A549 (cell line): ENCODE data around the gene STIM1. TPM values are rescaled to one million over a fixed set of nuclear protein-coding genes. Genes with fewer than 3 reads are reported as not detected.

Source experiments
- ATAC-seq, 2 experiments: fragments of 200-7000 bp in 1 of 2; fragments of >200 bp in 1 of 2; cut with Nextera tagmentation in 1 of 2; cut with Tn5 transposase in 1 of 2; 3 replicates each; pipeline versions ENCODE4 v1.8.0 to v1.9.1; 2018 to 2020; ENCODE audit warnings: mild to moderate bottlenecking in 1 of 2, moderate library complexity in 1 of 2
- CTCF ChIA-PET: fragments of 300-600 bp; sonication (Branson Sonifier 250); formaldehyde crosslinking; extraction: SDS; loops from one replicate; lab custom pipeline; 2021; ENCODE audit warnings: antibody characterized with exemption, inconsistent platforms; lab: Yijun Ruan, JAX
- POLR2A ChIA-PET: fragments of 350-600 bp; formaldehyde crosslinking; extraction: SDS; loops from one replicate; lab custom pipeline; 2021; ENCODE audit warnings: antibody characterized with exemption, inconsistent platforms; lab: Yijun Ruan, JAX
- DNase-seq, 2 experiments: peaks; one replicate each; pipeline versions ENCODE4 v3.0.0 to v3.0.0-alpha.2; 2011 to 2016; ENCODE audit warnings: low read depth in 1 of 2, low spot score in 1 of 2
- FAIRE-seq: peaks from 2 replicates; lab custom pipeline; 2011; peaks lifted over from hg19 to GRCh38; lab: Jason Lieb, UNC
- H3K27ac ChIP-seq, 2 experiments: fragments of >200 bp; sonication (Bioruptor Twin); formaldehyde crosslinking; 3 replicates each; pipeline ENCODE4 v1.5.1; 2016 to 2017
- H3K4me1 ChIP-seq: fragments of >200 bp; sonication (Bioruptor Twin); formaldehyde crosslinking; 3 replicates; pipeline ENCODE4 v1.6.1; 2016
- H3K4me2 ChIP-seq: fragments of >200 bp; sonication (Bioruptor Twin); formaldehyde crosslinking; 3 replicates; pipeline ENCODE4 v1.6.1; 2016
- H3K4me3 ChIP-seq: fragments of >200 bp; sonication (Bioruptor Twin); formaldehyde crosslinking; 3 replicates; pipeline ENCODE4 v1.5.1; 2016
- H3K9me3 ChIP-seq: fragments of >200 bp; sonication (Bioruptor Twin); formaldehyde crosslinking; 3 replicates; pipeline ENCODE4 v1.6.1; 2016
- BHLHE40 ChIP-seq: IDR thresholded peaks from 2 replicates; pipeline ENCODE4 v1.6.1; 2012; ENCODE audit warnings: low read depth, low read length, inconsistent platforms
- CBX8 ChIP-seq: fragments of 200-600 bp; sonication (generic); IDR thresholded peaks from 2 replicates; pipeline ENCODE4 v1.6.1; 2016
- CEBPB ChIP-seq, 2 experiments: fragments of >200 bp in 1 of 2; sonication (Bioruptor Twin) in 1 of 2; formaldehyde crosslinking in 1 of 2; IDR thresholded peaks; 2 replicates each; pipeline ENCODE4 v1.6.1; 2012 to 2016
- CHD2 ChIP-seq: fragments of 150-350 bp; IDR thresholded peaks from 2 replicates; pipeline ENCODE4 v1.6.1; 2014; ENCODE audit warnings: low read length; ENCODE audit not compliant: partially characterized antibody
- ESRRA ChIP-seq: fragments of 150-350 bp; IDR thresholded peaks from 2 replicates; pipeline ENCODE4 v1.6.1; 2014; ENCODE audit warnings: mild to moderate bottlenecking, low read length, borderline replicate concordance
- FOSB ChIP-seq: fragments of 250-450 bp; sonication (Bioruptor Pico); IDR thresholded peaks from 2 replicates; pipeline ENCODE4 v1.5.0; 2020; ENCODE audit warnings: mild to moderate bottlenecking, moderate library complexity
- HEYL ChIP-seq: fragments of 250-450 bp; sonication (Bioruptor Pico); IDR thresholded peaks from 2 replicates; pipeline ENCODE4 v1.8.0; 2021; ENCODE audit warnings: mild to moderate bottlenecking, moderate library complexity
- HOXA7 ChIP-seq: fragments of 250-450 bp; sonication (Bioruptor Pico); IDR thresholded peaks from 2 replicates; pipeline ENCODE4 v1.5.0; 2020; ENCODE audit warnings: mild to moderate bottlenecking, moderate library complexity
- HOXB13 ChIP-seq: fragments of 250-450 bp; sonication (Bioruptor Pico); IDR thresholded peaks from 2 replicates; pipeline ENCODE4 v1.5.0; 2020; ENCODE audit warnings: low read depth, mild to moderate bottlenecking, moderate library complexity
- JUN ChIP-seq, 2 experiments: fragments of >200 bp; sonication (Bioruptor Twin); formaldehyde crosslinking; IDR thresholded peaks; 2 replicates in 1 of 2; 3 replicates in 1 of 2; pipeline ENCODE4 v1.6.1; 2016 to 2017
- JUNB ChIP-seq: fragments of >200 bp; sonication (Bioruptor Twin); formaldehyde crosslinking; IDR thresholded peaks from 2 replicates; pipeline ENCODE4 v1.6.1; 2016
- MAFK ChIP-seq: fragments of 450-650 bp; IDR thresholded peaks from 2 replicates; pipeline ENCODE4 v1.6.1; 2014; ENCODE audit not compliant: partially characterized antibody
- MAZ ChIP-seq: fragments of 150-350 bp; IDR thresholded peaks from 2 replicates; pipeline ENCODE4 v1.6.1; 2014; ENCODE audit warnings: antibody characterized with exemption, low read depth, low read length, borderline replicate concordance
- NR3C1 ChIP-seq: fragments of >200 bp; sonication (Bioruptor Twin); formaldehyde crosslinking; IDR thresholded peaks from 3 replicates; pipeline ENCODE4 v1.6.1; 2017
- POLR2AphosphoS2 ChIP-seq: conservative IDR thresholded peaks from 2 replicates; pipeline ENCODE4 v1.6.1; 2012; ENCODE audit warnings: low read length, improper control_type of control experiment, inconsistent platforms
- RAD21 ChIP-seq, 2 experiments: fragments of >200 bp in 1 of 2; sonication (Bioruptor Twin) in 1 of 2; formaldehyde crosslinking in 1 of 2; IDR thresholded peaks in 1 of 2; conservative IDR thresholded peaks in 1 of 2; 2 replicates in 1 of 2; 3 replicates in 1 of 2; pipeline ENCODE4 v1.6.1; 2012 to 2018; ENCODE audit warnings: inconsistent platforms in 1 of 2
- SREBF2 ChIP-seq: fragments of 450-650 bp; IDR thresholded peaks from 2 replicates; pipeline ENCODE4 v1.6.1; 2014; ENCODE audit warnings: mild to moderate bottlenecking, moderate library complexity
- ZFP36 ChIP-seq: fragments of 450-650 bp; IDR thresholded peaks from 2 replicates; pipeline ENCODE4 v1.6.1; 2014; ENCODE audit warnings: borderline replicate concordance; ENCODE audit not compliant: partially characterized antibody
- ZSCAN20 ChIP-seq: fragments of 250-450 bp; sonication (Bioruptor Pico); IDR thresholded peaks from 2 replicates; pipeline ENCODE4 v1.8.0; 2022; ENCODE audit warnings: mild to moderate bottlenecking, moderate library complexity
- WGBS: methylation state at CpG from one replicate; pipeline ENCODE4 v1.1.6; 2017; ENCODE audit errors: missing lambda C conversion rate; 5-methylcytosine and 5-hydroxymethylcytosine counted together
- polyA plus RNA-seq, 4 experiments: library from polyadenylated mRNA; depleted of rRNA in 3 of 4; stranded (reverse); fragments of >200 nt; fragmentation: RNase III in 1 of 4; extraction: RNeasy Plus Mini Kit Qiagen cat#74134 plus additional on column Dnase treatment in 1 of 4; gene quantifications; 2 replicates in 3 of 4; 3 replicates in 1 of 4; pipeline ENCODE4 v1.2.3, GENCODE V29; 2011 to 2017
- TF ChIP-seq, protein P1 (sequence below): fragments of >200 bp; sonication (Bioruptor Twin); formaldehyde crosslinking; IDR thresholded peaks from 3 replicates; pipeline ENCODE4 v1.6.1; 2016
- TF ChIP-seq, protein P2 (sequence below): IDR thresholded peaks from 2 replicates; pipeline ENCODE4 v1.6.1; 2012
- TF ChIP-seq, protein P3 (sequence below): fragments of 250-450 bp; sonication (Bioruptor Pico); IDR thresholded peaks from 2 replicates; pipeline ENCODE4 v1.5.0; 2020; ENCODE audit warnings: low read depth, mild to moderate bottlenecking, moderate library complexity
- TF ChIP-seq, protein P4 (sequence below): fragments of 200-600 bp; sonication (generic); IDR thresholded peaks from 2 replicates; pipeline ENCODE4 v1.6.1; 2016; ENCODE audit warnings: antibody characterized with exemption, mild to moderate bottlenecking, moderate library complexity
- TF ChIP-seq, protein P5 (sequence below): IDR thresholded peaks from 2 replicates; pipeline ENCODE4 v1.6.1; 2012; ENCODE audit warnings: low read depth, borderline replicate concordance

The STIM1 gene
- polyA plus RNA-seq, 2 of the 4 experiments (the other 2 are of a cell fraction): 35.2 to 38.7 TPM

DNA sequence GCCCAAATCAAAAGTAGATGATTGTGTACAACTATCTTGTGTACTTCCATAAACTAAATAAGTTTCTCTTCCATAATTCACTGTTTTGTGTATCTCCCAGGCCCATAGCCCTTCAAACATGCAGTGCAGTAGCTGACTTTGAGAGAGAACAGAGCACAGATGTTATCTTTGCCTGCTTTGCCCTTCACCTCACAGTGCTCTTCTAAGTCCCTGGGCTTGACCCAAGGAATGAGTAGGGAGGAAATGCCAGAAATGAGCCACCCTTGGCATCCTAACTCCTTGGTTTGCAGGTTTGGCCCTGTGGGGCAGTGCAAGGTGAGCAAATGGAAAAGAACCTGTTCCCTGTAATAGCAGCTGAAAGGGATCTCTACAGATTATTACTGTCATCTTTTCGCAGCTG lies 79.2 kb downstream of the STIM1 start:
- no peak overlapping the region for H3K4me2 ChIP-seq
- POLR2A ChIA-PET: no interaction called here
- H3K9me3 ChIP-seq: no peaks in the 10 kb centered on the region
- CTCF ChIA-PET: no interaction called here
- TF ChIP-seq, protein P1, sequence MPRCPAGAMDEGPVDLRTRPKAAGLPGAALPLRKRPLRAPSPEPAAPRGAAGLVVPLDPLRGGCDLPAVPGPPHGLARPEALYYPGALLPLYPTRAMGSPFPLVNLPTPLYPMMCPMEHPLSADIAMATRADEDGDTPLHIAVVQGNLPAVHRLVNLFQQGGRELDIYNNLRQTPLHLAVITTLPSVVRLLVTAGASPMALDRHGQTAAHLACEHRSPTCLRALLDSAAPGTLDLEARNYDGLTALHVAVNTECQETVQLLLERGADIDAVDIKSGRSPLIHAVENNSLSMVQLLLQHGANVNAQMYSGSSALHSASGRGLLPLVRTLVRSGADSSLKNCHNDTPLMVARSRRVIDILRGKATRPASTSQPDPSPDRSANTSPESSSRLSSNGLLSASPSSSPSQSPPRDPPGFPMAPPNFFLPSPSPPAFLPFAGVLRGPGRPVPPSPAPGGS: no peak
- TF ChIP-seq RAD21 (conservative IDR thresholded peaks at IDR 0.05 in 1 of 2, IDR thresholded peaks at IDR 0.05 in 1 of 2) (no peak), CBX8 (no peak), CHD2 (no peak)
- FAIRE-seq: no peak
- 100% methylated on average over 1 of the region's 1 CpG for WGBS
- no peak for DNase-seq
- peaks cover 8% of the 10 kb centered on the region; the same call in 2 of the 3 replicates for H3K4me1 ChIP-seq
- no peak overlapping the region for H3K27ac ChIP-seq
- no peak for ATAC-seq
- H3K4me3 ChIP-seq: no peak overlapping the region

DNA sequence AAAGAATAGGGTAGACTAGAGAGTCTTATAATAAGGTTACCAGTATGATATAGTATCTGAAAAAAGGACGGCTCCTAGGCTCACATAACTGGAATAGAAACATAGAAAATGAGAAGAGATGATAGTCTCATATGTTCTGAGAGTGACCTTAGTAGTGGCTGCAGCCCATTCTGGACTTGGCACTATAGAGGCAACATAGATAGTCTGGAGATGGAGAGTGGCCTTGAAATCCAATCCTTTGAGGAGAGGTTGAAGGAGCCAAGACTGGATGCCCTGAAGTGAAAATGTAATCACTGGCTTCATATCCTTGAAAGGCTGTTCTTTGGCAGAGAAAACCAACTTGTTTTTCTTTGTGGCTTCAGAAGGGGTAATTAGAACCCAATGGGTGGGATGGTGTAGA lies 81.1 kb downstream of the STIM1 start:
- Histone ChIP-seq H3K27ac (no peak overlapping the region), H3K4me2 (no peak overlapping the region), H3K9me3 (no peaks in the 10 kb centered on the region), H3K4me1 (peaks cover 12% of the 10 kb centered on the region; the same call in 2 of the 3 replicates), H3K4me3 (no peak overlapping the region)
- ATAC-seq: no peak
- FAIRE-seq: no peak
- 91% methylated on average over 1 of the region's 1 CpG for WGBS
- TF ChIP-seq HOXA7 (CRISPR knock-in tag): no peak
- TF ChIP-seq HOXB13 (CRISPR knock-in tag): no peak
- no peak for TF ChIP-seq MAFK
- no peak for TF ChIP-seq MAZ
- DNase-seq: no peak
- CTCF ChIA-PET: interaction anchor here (0.8 kb wide), 1 partner anchor 138 kb away, joined by 3 read pairs; no protein-coding TSS in a partner anchor
- POLR2A ChIA-PET: no interaction called here

DNA sequence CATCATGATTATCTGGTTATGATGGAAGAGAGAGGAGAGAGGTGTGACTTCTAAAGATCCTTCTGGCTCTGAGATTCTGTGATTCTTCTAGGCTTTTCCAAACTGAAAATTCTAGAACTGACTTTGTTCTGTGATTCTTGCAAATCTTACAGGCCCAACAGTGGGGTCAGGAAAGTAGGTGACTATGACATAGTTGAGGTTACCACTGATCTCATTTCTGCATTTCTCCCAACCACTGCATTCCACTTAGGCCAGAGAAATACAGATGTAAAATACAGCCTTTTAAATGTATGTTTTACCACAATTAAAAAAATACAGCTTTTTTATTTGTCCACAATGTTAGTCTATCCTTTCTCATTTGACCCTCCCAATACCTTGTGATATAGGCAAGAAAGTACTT lies 83.7 kb downstream of the STIM1 start:
- H3K4me1 ChIP-seq: peaks cover 23% of the 10 kb centered on the region; the same call in 2 of the 3 replicates
- no peak overlapping the region for H3K4me2 ChIP-seq
- POLR2A ChIA-PET: no interaction called here
- no peaks in the 10 kb centered on the region for H3K9me3 ChIP-seq
- no peak overlapping the region for H3K4me3 ChIP-seq
- TF ChIP-seq, protein P1: no peak
- TF ChIP-seq, protein P2, sequence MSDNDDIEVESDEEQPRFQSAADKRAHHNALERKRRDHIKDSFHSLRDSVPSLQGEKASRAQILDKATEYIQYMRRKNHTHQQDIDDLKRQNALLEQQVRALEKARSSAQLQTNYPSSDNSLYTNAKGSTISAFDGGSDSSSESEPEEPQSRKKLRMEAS: no peak
- TF ChIP-seq POLR2AphosphoS2: no peak
- TF ChIP-seq ZFP36: no peak
- no peak for TF ChIP-seq ZSCAN20 (CRISPR knock-in tag)
- TF ChIP-seq NR3C1: no peak
- no peak for TF ChIP-seq HOXB13 (CRISPR knock-in tag)
- no peak for TF ChIP-seq FOSB (CRISPR knock-in tag)
- TF ChIP-seq JUN (IDR thresholded peaks at IDR 0.05): no peak
- ATAC-seq (no peak), DNase-seq (no peak), FAIRE-seq (no peak)
- CTCF ChIA-PET: interaction anchor here (1.3 to 1.8 kb wide), 2 partner anchors 15 to 84 kb away, joined by 3 to 4 read pairs; partner anchors contain the start of gene STIM1
- no peak overlapping the region for H3K27ac ChIP-seq

DNA sequence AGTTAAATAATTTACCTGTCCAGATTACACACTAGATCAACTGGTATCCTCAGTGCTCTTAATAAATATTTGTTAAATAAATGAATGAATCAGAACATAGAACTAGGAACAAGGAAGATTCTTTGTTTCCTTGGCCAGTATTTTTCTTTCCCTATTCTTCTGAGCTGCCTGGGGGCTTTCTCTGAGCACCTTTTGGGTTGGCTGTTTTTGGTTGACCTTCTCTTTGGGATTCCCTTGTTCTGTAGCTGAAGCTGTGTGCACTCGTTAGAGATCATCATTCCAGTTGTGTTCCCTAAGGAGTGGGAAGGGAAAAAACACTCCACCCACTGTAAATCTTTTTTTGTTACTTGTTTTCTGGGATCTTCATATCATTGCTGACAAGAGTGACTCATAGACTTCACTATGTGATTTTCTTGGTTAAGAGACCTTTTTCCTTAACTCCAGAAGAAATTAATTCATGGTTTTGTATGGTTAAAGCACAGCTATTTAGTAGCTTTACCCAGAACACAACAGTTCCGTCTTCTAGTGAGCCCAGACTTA lies 84.3 kb downstream of the STIM1 start:
- POLR2A ChIA-PET: no interaction called here
- CTCF ChIA-PET: interaction anchor here (0.6 to 1.8 kb wide), 3 partner anchors 12 to 124 kb away, joined by 3 to 6 read pairs (median 4); partner anchors contain the start of gene STIM1
- Histone ChIP-seq H3K4me2 (no peak overlapping the region), H3K9me3 (no peaks in the 10 kb centered on the region), H3K27ac (no peak overlapping the region), H3K4me1 (peaks cover 23% of the 10 kb centered on the region; the same call in 2 of the 3 replicates), H3K4me3 (no peak overlapping the region)
- ATAC-seq (no peak), DNase-seq (no peak), FAIRE-seq (no peak)
- 76% methylated on average over 2 of the region's 2 CpGs for WGBS
- no peak for TF ChIP-seq HEYL (CRISPR knock-in tag)
- TF ChIP-seq JUNB: no peak
- TF ChIP-seq, protein P3, sequence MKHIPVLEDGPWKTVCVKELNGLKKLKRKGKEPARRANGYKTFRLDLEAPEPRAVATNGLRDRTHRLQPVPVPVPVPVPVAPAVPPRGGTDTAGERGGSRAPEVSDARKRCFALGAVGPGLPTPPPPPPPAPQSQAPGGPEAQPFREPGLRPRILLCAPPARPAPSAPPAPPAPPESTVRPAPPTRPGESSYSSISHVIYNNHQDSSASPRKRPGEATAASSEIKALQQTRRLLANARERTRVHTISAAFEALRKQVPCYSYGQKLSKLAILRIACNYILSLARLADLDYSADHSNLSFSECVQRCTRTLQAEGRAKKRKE (CRISPR knock-in tag): no peak
- no peak for TF ChIP-seq NR3C1
- no peak for TF ChIP-seq BHLHE40
- TF ChIP-seq, protein P4, sequence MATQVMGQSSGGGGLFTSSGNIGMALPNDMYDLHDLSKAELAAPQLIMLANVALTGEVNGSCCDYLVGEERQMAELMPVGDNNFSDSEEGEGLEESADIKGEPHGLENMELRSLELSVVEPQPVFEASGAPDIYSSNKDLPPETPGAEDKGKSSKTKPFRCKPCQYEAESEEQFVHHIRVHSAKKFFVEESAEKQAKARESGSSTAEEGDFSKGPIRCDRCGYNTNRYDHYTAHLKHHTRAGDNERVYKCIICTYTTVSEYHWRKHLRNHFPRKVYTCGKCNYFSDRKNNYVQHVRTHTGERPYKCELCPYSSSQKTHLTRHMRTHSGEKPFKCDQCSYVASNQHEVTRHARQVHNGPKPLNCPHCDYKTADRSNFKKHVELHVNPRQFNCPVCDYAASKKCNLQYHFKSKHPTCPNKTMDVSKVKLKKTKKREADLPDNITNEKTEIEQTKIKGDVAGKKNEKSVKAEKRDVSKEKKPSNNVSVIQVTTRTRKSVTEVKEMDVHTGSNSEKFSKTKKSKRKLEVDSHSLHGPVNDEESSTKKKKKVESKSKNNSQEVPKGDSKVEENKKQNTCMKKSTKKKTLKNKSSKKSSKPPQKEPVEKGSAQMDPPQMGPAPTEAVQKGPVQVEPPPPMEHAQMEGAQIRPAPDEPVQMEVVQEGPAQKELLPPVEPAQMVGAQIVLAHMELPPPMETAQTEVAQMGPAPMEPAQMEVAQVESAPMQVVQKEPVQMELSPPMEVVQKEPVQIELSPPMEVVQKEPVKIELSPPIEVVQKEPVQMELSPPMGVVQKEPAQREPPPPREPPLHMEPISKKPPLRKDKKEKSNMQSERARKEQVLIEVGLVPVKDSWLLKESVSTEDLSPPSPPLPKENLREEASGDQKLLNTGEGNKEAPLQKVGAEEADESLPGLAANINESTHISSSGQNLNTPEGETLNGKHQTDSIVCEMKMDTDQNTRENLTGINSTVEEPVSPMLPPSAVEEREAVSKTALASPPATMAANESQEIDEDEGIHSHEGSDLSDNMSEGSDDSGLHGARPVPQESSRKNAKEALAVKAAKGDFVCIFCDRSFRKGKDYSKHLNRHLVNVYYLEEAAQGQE: no peak
- no peak for TF ChIP-seq ESRRA
- no peak for TF ChIP-seq CEBPB (IDR thresholded peaks at IDR 0.05)
- TF ChIP-seq, protein P5, sequence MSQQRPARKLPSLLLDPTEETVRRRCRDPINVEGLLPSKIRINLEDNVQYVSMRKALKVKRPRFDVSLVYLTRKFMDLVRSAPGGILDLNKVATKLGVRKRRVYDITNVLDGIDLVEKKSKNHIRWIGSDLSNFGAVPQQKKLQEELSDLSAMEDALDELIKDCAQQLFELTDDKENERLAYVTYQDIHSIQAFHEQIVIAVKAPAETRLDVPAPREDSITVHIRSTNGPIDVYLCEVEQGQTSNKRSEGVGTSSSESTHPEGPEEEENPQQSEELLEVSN: no peak
- no peak for TF ChIP-seq SREBF2
